SKM-1 (cell line): Measurements from ENCODE around the gene PTPN21.

Experiments
- DNase-seq: peaks from one replicate; lab custom pipeline; 2025; ENCODE audit not compliant: unreplicated experiment; lab: John Stamatoyannopoulos, UW

The PTPN21 gene

GRCh38 chr14:88473791-88474190 is 81.0 kb downstream of the PTPN21 start:
- DNase-seq = no peak

GRCh38 chr14:88470542-88471440 is 84.0 kb downstream of the PTPN21 start:
- no peak for DNase-seq

GRCh38 chr14:88468406-88468805 is 86.4 kb downstream of the PTPN21 start:
- DNase-seq = no peak

- DNase-seq = peak; percentile 5
Observed at GRCh38 chr14:88463318-88463717, 91.5 kb downstream of the PTPN21 start.

- no peak for DNase-seq
Observed at GRCh38 chr14:88454886-88455285, 99.9 kb downstream of the PTPN21 start.

GRCh38 chr14:88452231-88452630 is 102.6 kb downstream of the PTPN21 start:
- no peak for DNase-seq

- no peak for DNase-seq
Observed at GRCh38 chr14:88439088-88439487, 115.7 kb downstream of the PTPN21 start.

GRCh38 chr14:88437658-88438057 is 117.1 kb downstream of the PTPN21 start:
- no peak for DNase-seq

- DNase-seq = no peak
Observed at GRCh38 chr14:88430976-88431375, 123.8 kb downstream of the PTPN21 start.

- no peak for DNase-seq
Observed at GRCh38 chr14:88426271-88426670, 128.5 kb downstream of the PTPN21 start.

GRCh38 chr14:88424573-88424972 is 130.2 kb downstream of the PTPN21 start:
- DNase-seq = no peak

GRCh38 chr14:88422919-88423650 is 131.7 kb downstream of the PTPN21 start:
- no peak for DNase-seq

GRCh38 chr14:88422047-88422446 is 132.8 kb downstream of the PTPN21 start:
- no peak for DNase-seq

- DNase-seq = no peak
Observed at GRCh38 chr14:88421286-88421685, 133.5 kb downstream of the PTPN21 start.

- DNase-seq = no peak
Observed at GRCh38 chr14:88420187-88420586, 134.6 kb downstream of the PTPN21 start.

GRCh38 chr14:88417594-88417993 is 137.2 kb downstream of the PTPN21 start:
- no peak for DNase-seq
